Neuron (in vitro differentiated cells): Measurements from ENCODE around the gene IGFL4.

Experiments
- H2AFZ ChIP-seq: one replicate; pipeline ENCODE4 v1.6.1; 2013; ENCODE audit warnings: low read depth, mild to moderate bottlenecking, inconsistent platforms, low read length, moderate library complexity
- H3K27me3 ChIP-seq: one replicate; pipeline ENCODE4 v1.6.1; 2013; ENCODE audit warnings: low read length; ENCODE audit not compliant: insufficient read depth
- H3K36me3 ChIP-seq: one replicate; pipeline ENCODE4 v1.6.1; 2013; ENCODE audit warnings: low read length; ENCODE audit not compliant: insufficient read depth
- H3K4me1 ChIP-seq: one replicate; pipeline ENCODE4 v1.6.1; 2013; ENCODE audit warnings: low read length; ENCODE audit not compliant: insufficient read depth
- H3K4me3 ChIP-seq: 2 replicates; pipeline ENCODE4 v1.5.1; 2013; ENCODE audit warnings: mild to moderate bottlenecking, low read length, moderate library complexity
- H3K9me3 ChIP-seq: one replicate; pipeline ENCODE4 v1.6.1; 2013; ENCODE audit warnings: low read length

The IGFL4 gene

GRCh38 chr19:46076031-46076880 is 35.5 kb upstream of the IGFL4 start:
- H3K4me3 ChIP-seq: peak overlapping the region; percentile 54

GRCh38 chr19:46073268-46073922 is 32.6 kb upstream of the IGFL4 start:
- no peak overlapping the region for H3K4me3 ChIP-seq
- peaks cover 13% of the 10 kb centered on the region for H3K4me1 ChIP-seq
- H3K36me3 ChIP-seq: no peaks in the 10 kb centered on the region
- peaks cover 3% of the 10 kb centered on the region for H3K9me3 ChIP-seq
- peaks cover 21% of the 10 kb centered on the region for H3K27me3 ChIP-seq
- H2AFZ ChIP-seq: no peak overlapping the region

More at GRCh38 chr19:46076031-46076880, 35.5 kb upstream of the IGFL4 start:
- Histone ChIP-seq H2AFZ (peak overlapping the region; percentile 79), H3K9me3 (peaks cover 3% of the 10 kb centered on the region), H3K27me3 (peaks cover 23% of the 10 kb centered on the region), H3K36me3 (no peaks in the 10 kb centered on the region), H3K4me1 (peaks cover 7% of the 10 kb centered on the region)

- peaks cover 8% of the 10 kb centered on the region for H3K27me3 ChIP-seq
- no peaks in the 10 kb centered on the region for H3K36me3 ChIP-seq
- no peak overlapping the region for H2AFZ ChIP-seq
- peaks cover 18% of the 10 kb centered on the region for H3K4me1 ChIP-seq
- H3K4me3 ChIP-seq: no peak overlapping the region
- peaks cover 3% of the 10 kb centered on the region for H3K9me3 ChIP-seq
Observed at GRCh38 chr19:46069806-46070341, 29.1 kb upstream of the IGFL4 start.

- Histone ChIP-seq H3K4me3 (no peak overlapping the region), H3K36me3 (no peaks in the 10 kb centered on the region), H3K4me1 (peaks cover 18% of the 10 kb centered on the region), H3K27me3 (peaks cover 4% of the 10 kb centered on the region), H2AFZ (no peak overlapping the region), H3K9me3 (no peaks in the 10 kb centered on the region)
Observed at GRCh38 chr19:46068345-46069258, 27.8 kb upstream of the IGFL4 start.

GRCh38 chr19:46067691-46068090 is 26.9 kb upstream of the IGFL4 start:
- Histone ChIP-seq H3K27me3 (no peaks in the 10 kb centered on the region), H3K4me3 (no peak overlapping the region), H2AFZ (no peak overlapping the region), H3K4me1 (peaks cover 18% of the 10 kb centered on the region), H3K36me3 (no peaks in the 10 kb centered on the region), H3K9me3 (no peaks in the 10 kb centered on the region)

GRCh38 chr19:46066471-46066870 is 25.7 kb upstream of the IGFL4 start:
- no peaks in the 10 kb centered on the region for H3K27me3 ChIP-seq

GRCh38 chr19:46065486-46066071 is 24.8 kb upstream of the IGFL4 start:
- Histone ChIP-seq H3K27me3 (no peaks in the 10 kb centered on the region), H3K9me3 (peaks cover 5% of the 10 kb centered on the region), H3K4me3 (no peak overlapping the region), H3K36me3 (no peaks in the 10 kb centered on the region), H2AFZ (no peak overlapping the region), H3K4me1 (peaks cover 18% of the 10 kb centered on the region)

More at GRCh38 chr19:46066471-46066870, 25.7 kb upstream of the IGFL4 start:
- no peak overlapping the region for H3K4me3 ChIP-seq
- H3K36me3 ChIP-seq: no peaks in the 10 kb centered on the region
- no peak overlapping the region for H2AFZ ChIP-seq
- peaks cover 5% of the 10 kb centered on the region for H3K9me3 ChIP-seq
- peaks cover 18% of the 10 kb centered on the region for H3K4me1 ChIP-seq

- Histone ChIP-seq H3K27me3 (no peaks in the 10 kb centered on the region), H3K36me3 (no peaks in the 10 kb centered on the region), H2AFZ (no peak overlapping the region), H3K4me1 (peaks cover 11% of the 10 kb centered on the region), H3K4me3 (no peak overlapping the region), H3K9me3 (peaks cover 5% of the 10 kb centered on the region)
Observed at GRCh38 chr19:46063201-46063600, 22.4 kb upstream of the IGFL4 start.

- H3K4me1 ChIP-seq: peaks cover 10% of the 10 kb centered on the region
- H2AFZ ChIP-seq: no peak overlapping the region
- no peak overlapping the region for H3K4me3 ChIP-seq
- no peaks in the 10 kb centered on the region for H3K27me3 ChIP-seq
- H3K9me3 ChIP-seq: peaks cover 5% of the 10 kb centered on the region
- no peaks in the 10 kb centered on the region for H3K36me3 ChIP-seq
Observed at GRCh38 chr19:46060012-46060411, 19.2 kb upstream of the IGFL4 start.

GRCh38 chr19:46058778-46059177 is 18.0 kb upstream of the IGFL4 start:
- H3K27me3 ChIP-seq: no peaks in the 10 kb centered on the region

GRCh38 chr19:46056536-46056935 is 15.7 kb upstream of the IGFL4 start:
- Histone ChIP-seq H3K9me3 (no peaks in the 10 kb centered on the region), H3K4me3 (no peak overlapping the region), H3K4me1 (peaks cover 10% of the 10 kb centered on the region), H3K36me3 (no peaks in the 10 kb centered on the region), H2AFZ (no peak overlapping the region), H3K27me3 (no peaks in the 10 kb centered on the region)

More at GRCh38 chr19:46058778-46059177, 18.0 kb upstream of the IGFL4 start:
- Histone ChIP-seq H3K36me3 (no peaks in the 10 kb centered on the region), H3K4me1 (peaks cover 10% of the 10 kb centered on the region), H3K9me3 (peaks cover 5% of the 10 kb centered on the region), H2AFZ (no peak overlapping the region), H3K4me3 (no peak overlapping the region)

GRCh38 chr19:46052896-46053295 is 12.1 kb upstream of the IGFL4 start:
- Histone ChIP-seq H3K27me3 (no peaks in the 10 kb centered on the region), H3K9me3 (no peaks in the 10 kb centered on the region), H3K4me3 (no peak overlapping the region), H3K4me1 (peaks cover 10% of the 10 kb centered on the region), H2AFZ (no peak overlapping the region), H3K36me3 (no peaks in the 10 kb centered on the region)
